K562 (cell line): Measurements from ENCODE around the gene HLA-E. TPM values are rescaled to one million over a fixed set of nuclear protein-coding genes. Genes with fewer than 3 reads are reported as not detected.
"Not testable (repeated sequence)": the region's sequence is repeated elsewhere in the genome, so short reads cannot be mapped to it uniquely, and the experiment has no call there.

Source experiments
- ATAC-seq: fragments of 200-7000 bp; cut with Tn5 transposase; 3 replicates; pipeline ENCODE4 v1.9.1; 2020; ENCODE audit warnings: moderate library complexity
- BruUV-seq: library from RNA; stranded (reverse); fragments of 400-500 nt; replicated peaks from 2 replicates; lab custom pipeline; 2021; lab: Mats Ljungman, UMichigan
- CTCF ChIA-PET: fragments of 300-600 bp; formaldehyde crosslinking; extraction: SDS; loops from one replicate; lab custom pipeline; 2021; ENCODE audit warnings: low intra/inter-chr PET ratio; lab: Yijun Ruan, JAX
- POLR2A ChIA-PET: fragments of 300-600, 350-650 bp; sonication (Branson Sonifier 250); formaldehyde crosslinking; extraction: SDS; loops from one replicate; lab custom pipeline; 2021; ENCODE audit warnings: antibody characterized with exemption, inconsistent platforms; lab: Yijun Ruan, JAX
- DNase-seq, 4 experiments: peaks; one replicate each; pipeline versions ENCODE4 v3.0.0 to v3.0.0-alpha.2; 2011 to 2018; ENCODE audit warnings: low spot score in 3 of 4, mixed read lengths in 3 of 4; ENCODE audit errors: extremely low read depth in 1 of 4
- FAIRE-seq: peaks from 2 replicates; lab custom pipeline; 2011; peaks lifted over from hg19 to GRCh38; lab: Jason Lieb, UNC
- H2AFZ ChIP-seq: 2 replicates; pipeline ENCODE4 v1.6.0; 2011; ENCODE audit warnings: low read depth, low read length, control low read depth, inconsistent platforms
- H3K27ac ChIP-seq: fragments of 200-600 bp; 3 replicates; pipeline ENCODE4 v1.8.0; 2011; ENCODE audit warnings: low read depth, mild to moderate bottlenecking, control low read depth, inconsistent platforms, low read length, moderate library complexity, mixed read lengths; ENCODE audit errors: extremely low read depth
- H3K27me3 ChIP-seq, 2 experiments: fragments of 300-600 bp in 1 of 2; 2 replicates in 1 of 2; 3 replicates in 1 of 2; pipeline versions ENCODE4 v1.6.0 to v1.8.0; 2011; ENCODE audit warnings: inconsistent platforms in 2 of 2, low read length in 2 of 2, mild to moderate bottlenecking in 1 of 2, mixed read lengths in 1 of 2, moderate library complexity in 1 of 2; ENCODE audit not compliant: control insufficient read depth in 2 of 2, insufficient read depth in 2 of 2
- H3K36me3 ChIP-seq: fragments of 300-600 bp; 3 replicates; pipeline ENCODE4 v1.8.0; 2011; ENCODE audit warnings: mild to moderate bottlenecking, low read length, inconsistent platforms; ENCODE audit not compliant: control insufficient read depth, insufficient read depth
- H3K4me1 ChIP-seq, 2 experiments: fragments of 200-600 bp in 1 of 2; replicated peaks in 1 of 2; 2 replicates in 1 of 2; 3 replicates in 1 of 2; pipeline versions ENCODE4 v1.5.1 to v1.8.0; 2011; ENCODE audit warnings: inconsistent platforms in 2 of 2, low read length in 2 of 2, mild to moderate bottlenecking in 1 of 2, mixed read lengths in 1 of 2, moderate library complexity in 1 of 2; ENCODE audit not compliant: control insufficient read depth in 2 of 2, insufficient read depth in 2 of 2
- H3K4me2 ChIP-seq: 2 replicates; pipeline ENCODE4 v1.6.1; 2011; ENCODE audit warnings: low read length, control low read depth, inconsistent platforms, mixed read lengths; ENCODE audit not compliant: insufficient read depth
- H3K4me3 ChIP-seq: fragments of 200-600 bp; sonication (generic), shearing (Covaris generic); 2 replicates; pipeline ENCODE4 v1.5.1; 2016; ENCODE audit warnings: control low read depth, inconsistent platforms
- H3K79me2 ChIP-seq: fragments of 200-600 bp; 3 replicates; pipeline ENCODE4 v1.8.0; 2011; ENCODE audit warnings: low read length, inconsistent platforms; ENCODE audit not compliant: control insufficient read depth, insufficient read depth
- H3K9ac ChIP-seq, 2 experiments: 2 replicates each; pipeline versions ENCODE4 v1.6.0 to v1.6.1; 2011; ENCODE audit warnings: low read depth in 2 of 2, low read length in 2 of 2, control low read depth in 1 of 2, inconsistent platforms in 1 of 2, mild to moderate bottlenecking in 1 of 2, mixed read lengths in 1 of 2; ENCODE audit not compliant: insufficient read depth in 1 of 2
- H3K9me1 ChIP-seq: one replicate; pipeline ENCODE4 v1.6.0; 2011; ENCODE audit warnings: inconsistent platforms, mild to moderate bottlenecking, low read length, moderate library complexity; ENCODE audit not compliant: control insufficient read depth, insufficient read depth
- H3K9me3 ChIP-seq: replicated peaks from 2 replicates; pipeline ENCODE4 v1.5.1; 2011; ENCODE audit warnings: low read depth, low read length, inconsistent platforms; ENCODE audit not compliant: control insufficient read depth, insufficient read depth
- H4K20me1 ChIP-seq: replicated peaks from 2 replicates; pipeline ENCODE4 v1.6.1; 2011; ENCODE audit warnings: low read length, inconsistent platforms, mixed read lengths; ENCODE audit not compliant: control insufficient read depth, insufficient read depth
- CEBPG ChIP-seq, 3 experiments: fragments of 200-800 bp in 1 of 3; sonication (Bioruptor generic) in 1 of 3; sonication (generic) in 1 of 3; formaldehyde crosslinking in 1 of 3; IDR thresholded peaks in 2 of 3; conservative IDR thresholded peaks in 1 of 3; 2 replicates each; pipeline versions ENCODE4 v1.6.1 to v1.8.0; 2016 to 2022; ENCODE audit warnings: missing compliant biosample characterization in 2 of 3, missing genetic modification characterization in 2 of 3, mild to moderate bottlenecking in 1 of 3, missing genetic modification reagents in 1 of 3
- EWSR1 ChIP-seq: fragments of 450-650 bp; IDR thresholded peaks from 2 replicates; pipeline ENCODE4 v1.6.1; 2018; ENCODE audit warnings: borderline replicate concordance, mild to moderate bottlenecking, low read depth, moderate library complexity; ENCODE audit not compliant: partially characterized antibody
- GABPB2 ChIP-seq: fragments of 250-450 bp; sonication (Bioruptor Pico); conservative IDR thresholded peaks from 2 replicates; pipeline ENCODE4 v1.5.1; 2021; ENCODE audit warnings: mild to moderate bottlenecking
- GATAD2A ChIP-seq: fragments of 450-650 bp; IDR thresholded peaks from 2 replicates; pipeline ENCODE4 v1.6.1; 2017
- RAD51 ChIP-seq: fragments of 450-650 bp; IDR thresholded peaks from 2 replicates; pipeline ENCODE4 v1.7.1; 2016; ENCODE audit warnings: low read depth, mild to moderate bottlenecking, borderline replicate concordance
- TGIF2 ChIP-seq: sonication (generic); formaldehyde crosslinking; IDR thresholded peaks from 2 replicates; pipeline ENCODE4 v1.8.1; 2022; ENCODE audit warnings: mild to moderate bottlenecking, missing genetic modification reagents, moderate library complexity
- ZBTB9 ChIP-seq: fragments of 450-650 bp; formaldehyde crosslinking; IDR thresholded peaks from 2 replicates; pipeline ENCODE4 v1.4.0; 2020; ENCODE audit warnings: mild to moderate bottlenecking, moderate library complexity
- ZKSCAN8 ChIP-seq: fragments of 200-800 bp; sonication (Bioruptor generic); IDR thresholded peaks from 2 replicates; pipeline ENCODE4 v1.6.1; 2016; ENCODE audit warnings: missing genetic modification characterization, missing compliant biosample characterization
- ZSCAN29 ChIP-seq: fragments of 450-650 bp; IDR thresholded peaks from 2 replicates; pipeline ENCODE4 v1.6.1; 2017
- WGBS: fragments of 100-300 bp; shearing (Covaris generic); methylation state at CpG from one replicate; pipeline ENCODE4 v1.1.6; 2016; ENCODE audit warnings: low coverage, mixed read lengths; ENCODE audit not compliant: insufficient coverage; ENCODE audit errors: missing lambda C conversion rate; 5-methylcytosine and 5-hydroxymethylcytosine counted together
- in situ Hi-C: fragments of 300-500 bp; cut with MboI; formaldehyde crosslinking; loops from 4 replicates; pipeline ENCODE4 v1.15.0; 2018; ENCODE audit warnings: inconsistent platforms, mixed read lengths
- intact Hi-C: fragments of 100-400 bp; cut with micrococcal nuclease; formaldehyde crosslinking; loops from 2 replicates; pipeline ENCODE4 v1.14.2; 2022
- polyA plus RNA-seq, 8 experiments: library from polyadenylated mRNA; depleted of rRNA in 4 of 8; stranded (reverse) in 5 of 8; unstranded in 3 of 8; fragments of >200 nt; fragmentation: Nextera tagmentation in 2 of 8; fragmentation: Illumina TruSeq in 1 of 8; extraction: Ambion mirVana in 2 of 8; extraction: Trizol in 1 of 8; gene quantifications; 2 replicates each; pipeline versions ENCODE4 v1.2.1 to v1.2.3, GENCODE V29; 2011 to 2014; ENCODE audit warnings: inconsistent platforms in 1 of 8, missing spikeins in 1 of 8
- total RNA-seq, 7 experiments: library from RNA; depleted of rRNA in 6 of 7; stranded (reverse); fragments of >200 nt in 6 of 7; fragmentation: Illumina TruSeq in 2 of 7; extraction: Trizol in 2 of 7; gene quantifications; 2 replicates each; pipeline versions ENCODE4 v1.2.1 to v1.2.3, GENCODE V29; 2011 to 2021; ENCODE audit warnings: low replicate concordance in 1 of 7
- TF ChIP-seq, protein P1 (sequence below): sonication (generic); formaldehyde crosslinking; IDR thresholded peaks from 2 replicates; pipeline ENCODE4 v1.8.1; 2023; ENCODE audit warnings: mild to moderate bottlenecking, missing genetic modification reagents

The HLA-E gene
- total and polyA plus RNA-seq, 9 of the 15 experiments (the other 6 are each of a cell fraction or from before 2014, with no cell fraction given) = 3.2 to 39.9 (median 26.8) TPM

DNA sequence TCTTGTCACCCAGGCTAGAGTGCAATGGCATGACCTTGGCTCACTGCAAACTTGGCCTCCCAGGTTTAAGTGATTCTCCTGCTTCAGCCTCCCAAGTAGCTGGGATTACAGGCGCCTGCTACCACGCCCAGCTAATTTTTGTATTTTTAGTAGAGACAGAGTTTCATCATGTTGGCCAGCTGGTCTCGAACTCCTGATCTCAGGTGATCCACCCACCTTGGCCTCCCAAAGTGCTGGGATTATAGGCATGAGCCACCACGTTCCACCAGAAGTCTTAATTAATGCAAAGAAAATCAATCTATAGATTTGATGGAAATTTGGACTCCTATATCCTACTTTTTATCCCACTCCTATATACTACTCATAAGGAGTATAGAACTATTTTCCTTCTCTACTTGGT lies 5.8 kb downstream of the HLA-E start:
- H3K27ac ChIP-seq, intact Hi-C loops, DNase-seq, CTCF ChIA-PET, H3K4me3 ChIP-seq, H3K9me3 ChIP-seq, H4K20me1 ChIP-seq, H3K79me2 ChIP-seq, in situ Hi-C loops, BruUV-seq, H3K9me1 ChIP-seq, FAIRE-seq, H3K4me2 ChIP-seq, H3K9ac ChIP-seq, H3K27me3 ChIP-seq, ATAC-seq: not testable (repeated sequence)
- POLR2A ChIA-PET = interaction anchor here (1.6 kb wide), 1 partner anchor 8 kb away, joined by 4 read pairs; no protein-coding TSS in a partner anchor
- H2AFZ ChIP-seq = peak overlapping the region; percentile 79; the same call in 1 of the 2 replicates
- WGBS = 80% methylated on average over 4 of the region's 4 CpGs
- H3K4me1 ChIP-seq = peaks cover 26 to 36% of the 10 kb centered on the region in 2 experiments
- H3K36me3 ChIP-seq = peaks cover 19% of the 10 kb centered on the region

DNA sequence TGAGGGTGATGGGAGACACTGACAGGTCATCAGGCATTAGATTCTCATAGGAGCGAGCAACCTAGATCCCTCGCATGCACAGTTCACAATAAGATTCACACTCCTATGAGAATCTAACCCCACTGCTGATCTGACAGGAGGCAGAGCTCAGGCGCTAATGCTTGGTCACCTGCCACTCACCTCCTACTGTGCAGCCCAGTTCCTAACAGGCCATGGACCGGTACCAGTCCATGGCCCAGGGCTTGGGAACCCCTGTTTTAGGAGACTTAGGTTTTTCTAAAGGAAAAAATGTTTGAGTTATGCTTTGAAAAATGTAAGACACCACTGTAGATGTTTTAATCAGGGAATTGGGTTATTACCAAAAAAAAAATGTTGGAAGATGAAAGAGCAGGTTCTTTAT lies 6.7 kb downstream of the HLA-E start:
- no peak overlapping the region for H3K4me3 ChIP-seq
- ATAC-seq (peak; percentile 8; the same call in 2 of the 3 replicates), DNase-seq (no peak), FAIRE-seq (no peak)
- peak overlapping the region; percentile 56 to 69; a peak in 2 of 4 replicates for H3K9ac ChIP-seq
- WGBS = 63% methylated on average over 4 of the region's 4 CpGs
- CTCF ChIA-PET = interaction anchor here (0.9 to 1.5 kb wide), 2 partner anchors 37 to 49 kb away, joined by 3 to 11 read pairs; no protein-coding TSS in a partner anchor
- no TSS peak for BruUV-seq
- peak overlapping the region; percentile 88; the same call in 2 of the 3 replicates for H3K27ac ChIP-seq
- peaks cover 21 to 29% of the 10 kb centered on the region in 2 experiments for H3K4me1 ChIP-seq
- no peaks in the 10 kb centered on the region for H3K79me2 ChIP-seq
- peaks cover 11% of the 10 kb centered on the region for H3K36me3 ChIP-seq
- no peaks in the 10 kb centered on the region for H3K27me3 ChIP-seq
- in situ Hi-C loops = no loop called here
- H3K4me2 ChIP-seq = peak overlapping the region; percentile 67
- H3K9me3 ChIP-seq = no peaks in the 10 kb centered on the region
- no peaks in the 10 kb centered on the region for H3K9me1 ChIP-seq
- H4K20me1 ChIP-seq = no peaks in the 10 kb centered on the region
- intact Hi-C loops = loop anchor here (1.0 to 2.0 kb wide), 2 partner anchors 20 to 37 kb away; no protein-coding TSS in a partner anchor
- peak overlapping the region; percentile 95 for H2AFZ ChIP-seq
- POLR2A ChIA-PET = interaction anchor here (0.8 to 2.1 kb wide), 10 partner anchors 9 to 336 kb away, joined by 3 to 8 read pairs (median 4); no protein-coding TSS in a partner anchor
- TF ChIP-seq EWSR1 (no peak), GABPB2 (CRISPR knock-in tag) (no peak), TGIF2 (CRISPR knock-in tag) (no peak), ZKSCAN8 (CRISPR knock-in tag) (0 out of 2 replicates have a peak, but pooled peaks have one; percentile 15), CEBPG (CRISPR knock-in tag; IDR thresholded peaks at IDR 0.05) (0 out of 2 replicates have a peak, but pooled peaks have one; percentile 22), CEBPG (tag; conservative IDR thresholded peaks at IDR 0.05 in 1 of 2, IDR thresholded peaks at IDR 0.05 in 1 of 2) (no peak), ZBTB9 (no peak), ZSCAN29 (0 out of 2 replicates have a peak, but pooled peaks have one; percentile 26), GATAD2A (peak; percentile 23; the same call in 1 of the 2 replicates), RAD51 (0 out of 2 replicates have a peak, but pooled peaks have one; percentile 1)
- TF ChIP-seq, protein P1, sequence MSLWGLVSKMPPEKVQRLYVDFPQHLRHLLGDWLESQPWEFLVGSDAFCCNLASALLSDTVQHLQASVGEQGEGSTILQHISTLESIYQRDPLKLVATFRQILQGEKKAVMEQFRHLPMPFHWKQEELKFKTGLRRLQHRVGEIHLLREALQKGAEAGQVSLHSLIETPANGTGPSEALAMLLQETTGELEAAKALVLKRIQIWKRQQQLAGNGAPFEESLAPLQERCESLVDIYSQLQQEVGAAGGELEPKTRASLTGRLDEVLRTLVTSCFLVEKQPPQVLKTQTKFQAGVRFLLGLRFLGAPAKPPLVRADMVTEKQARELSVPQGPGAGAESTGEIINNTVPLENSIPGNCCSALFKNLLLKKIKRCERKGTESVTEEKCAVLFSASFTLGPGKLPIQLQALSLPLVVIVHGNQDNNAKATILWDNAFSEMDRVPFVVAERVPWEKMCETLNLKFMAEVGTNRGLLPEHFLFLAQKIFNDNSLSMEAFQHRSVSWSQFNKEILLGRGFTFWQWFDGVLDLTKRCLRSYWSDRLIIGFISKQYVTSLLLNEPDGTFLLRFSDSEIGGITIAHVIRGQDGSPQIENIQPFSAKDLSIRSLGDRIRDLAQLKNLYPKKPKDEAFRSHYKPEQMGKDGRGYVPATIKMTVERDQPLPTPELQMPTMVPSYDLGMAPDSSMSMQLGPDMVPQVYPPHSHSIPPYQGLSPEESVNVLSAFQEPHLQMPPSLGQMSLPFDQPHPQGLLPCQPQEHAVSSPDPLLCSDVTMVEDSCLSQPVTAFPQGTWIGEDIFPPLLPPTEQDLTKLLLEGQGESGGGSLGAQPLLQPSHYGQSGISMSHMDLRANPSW (CRISPR knock-in tag) = no peak
